ENCODE results near the gene RNF212.
"Not testable (repeated sequence)": the region's sequence is repeated elsewhere in the genome, so short reads cannot be mapped to it uniquely, and the experiment has no call there.

RNF212 gene

GRCh38 chr4:1061056-1061700 lies 52.2 kb downstream of the RNF212 start:
- DNase-seq = no peak

- DNase-seq = no peak
Observed at GRCh38 chr4:1060621-1061020, 52.7 kb downstream of the RNF212 start.

DNA sequence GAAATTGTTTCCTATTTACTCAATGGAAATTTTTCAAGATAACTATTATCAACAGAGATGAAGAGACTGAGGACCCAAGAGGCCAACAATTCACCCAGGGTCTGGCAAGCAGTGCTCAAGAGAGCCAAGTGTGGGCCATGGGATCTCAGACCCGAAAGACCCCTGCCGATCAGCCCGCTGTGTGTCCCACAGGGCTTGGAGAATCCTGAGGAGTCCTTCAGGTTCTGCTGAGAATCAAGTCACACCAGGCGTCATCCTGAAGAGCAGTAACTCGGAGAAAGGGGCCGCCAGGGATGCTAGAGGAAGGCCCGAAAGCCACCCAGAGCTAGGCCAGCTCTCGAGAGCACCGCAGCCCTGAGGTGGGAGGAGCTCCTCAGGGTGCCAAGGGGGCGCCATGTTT lies 53.2 kb downstream of the RNF212 start:
- DNase-seq = no peak

DNA sequence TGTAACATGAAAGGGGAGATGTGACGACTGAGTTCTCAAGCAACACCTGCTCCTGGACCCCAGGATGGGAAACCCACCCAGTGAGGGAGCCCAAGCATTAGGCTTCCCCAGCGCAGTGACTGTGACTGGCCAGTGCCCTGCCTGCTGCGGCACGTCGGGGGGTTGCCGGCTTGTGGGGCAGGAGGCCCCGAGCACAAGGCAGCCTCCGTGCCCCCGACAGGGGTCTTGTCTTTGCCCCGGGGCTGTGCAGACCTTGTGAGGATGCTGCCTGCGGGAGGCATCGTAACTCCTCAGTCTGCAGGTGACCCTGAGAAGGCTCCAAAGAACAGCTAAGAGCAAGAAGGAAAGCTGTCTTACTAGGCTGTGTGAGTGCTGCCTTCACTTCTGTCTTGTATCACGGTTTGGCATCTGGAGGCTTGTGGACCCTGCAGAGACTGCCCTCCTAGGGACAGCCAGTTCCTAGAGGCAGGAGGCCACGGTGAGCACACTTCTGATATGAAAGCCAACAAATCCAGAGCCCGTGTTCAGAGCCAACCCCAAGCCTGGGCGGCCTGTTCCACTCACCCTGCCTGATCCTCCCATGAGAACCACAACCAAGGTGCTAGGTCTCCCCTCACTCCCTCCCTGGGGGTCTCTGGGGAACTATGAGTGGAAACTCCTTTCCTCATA lies 54.2 kb downstream of the RNF212 start:
- no peak for DNase-seq

GRCh38 chr4:1058198-1058996 lies 55.0 kb downstream of the RNF212 start:
- no peak for DNase-seq

DNA sequence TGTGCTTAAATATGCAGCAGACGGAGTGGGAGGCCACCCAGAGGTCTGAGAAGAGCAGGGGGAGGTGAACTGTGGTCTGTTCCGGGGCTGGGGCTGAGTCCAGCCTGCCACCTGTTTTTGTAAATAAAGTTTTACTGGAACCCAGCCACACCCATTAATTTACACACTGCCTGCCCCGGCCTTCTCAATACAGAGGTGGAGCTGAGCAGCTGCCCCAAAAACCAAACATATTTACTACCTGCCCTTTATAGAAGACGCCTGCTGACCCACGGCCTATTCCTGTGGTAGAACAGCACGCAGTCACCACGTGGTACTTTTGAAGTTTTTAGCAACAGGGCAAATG lies 56.0 kb downstream of the RNF212 start:
- no peak for DNase-seq

GRCh38 chr4:1056671-1057402 lies 56.5 kb downstream of the RNF212 start:
- DNase-seq = no peak

GRCh38 chr4:1055721-1056590 lies 57.4 kb downstream of the RNF212 start:
- no peak for DNase-seq

DNA sequence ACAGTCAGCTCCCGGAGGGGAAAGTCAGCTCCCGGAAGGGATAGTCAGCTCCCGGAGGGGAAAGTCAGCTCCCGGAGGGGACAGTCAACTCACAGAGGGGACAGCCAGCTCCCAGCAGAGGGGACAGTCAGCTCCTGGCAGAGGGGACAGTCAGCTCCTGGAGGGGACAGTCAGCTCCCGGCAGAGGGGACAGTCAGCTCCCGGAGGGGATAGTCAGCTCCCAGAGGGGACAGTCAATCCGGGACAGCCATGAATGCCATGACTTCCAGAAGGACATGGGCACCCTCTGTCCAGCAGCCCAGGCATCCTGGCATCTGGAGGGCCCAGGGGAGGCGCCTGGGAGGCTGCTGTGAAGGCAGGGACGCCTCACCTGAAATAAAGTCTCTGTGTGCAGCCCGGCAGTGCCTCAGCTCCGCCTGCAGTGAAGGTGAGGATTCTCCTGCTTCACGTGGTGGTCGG lies 58.1 kb downstream of the RNF212 start:
- DNase-seq = not testable (repeated sequence)

DNA sequence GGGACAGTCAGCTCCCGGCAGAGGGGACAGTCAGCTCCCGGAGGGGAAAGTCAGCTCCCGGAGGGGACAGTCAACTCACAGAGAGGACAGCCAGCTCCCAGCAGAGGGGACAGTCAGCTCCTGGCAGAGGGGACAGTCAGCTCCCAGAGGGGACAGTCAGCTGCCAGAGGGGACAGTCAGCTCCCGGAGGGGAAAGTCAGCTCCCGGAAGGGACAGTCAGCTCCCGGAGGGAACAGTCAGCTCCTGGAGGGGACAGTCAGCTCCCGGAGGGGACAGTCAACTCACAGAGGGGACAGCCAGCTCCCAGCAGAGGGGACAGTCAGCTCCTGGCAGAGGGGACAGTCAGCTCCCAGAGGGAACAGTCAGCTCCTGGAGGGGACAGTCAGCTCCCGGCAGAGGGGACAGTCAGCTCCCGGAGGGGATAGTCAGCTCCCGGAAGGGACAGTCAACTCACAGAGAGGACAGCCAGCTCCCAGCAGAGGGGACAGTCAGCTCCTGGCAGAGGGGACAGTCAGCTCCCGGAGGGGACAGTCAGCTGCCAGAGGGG lies 58.6 kb downstream of the RNF212 start:
- DNase-seq = not testable (repeated sequence)

DNA sequence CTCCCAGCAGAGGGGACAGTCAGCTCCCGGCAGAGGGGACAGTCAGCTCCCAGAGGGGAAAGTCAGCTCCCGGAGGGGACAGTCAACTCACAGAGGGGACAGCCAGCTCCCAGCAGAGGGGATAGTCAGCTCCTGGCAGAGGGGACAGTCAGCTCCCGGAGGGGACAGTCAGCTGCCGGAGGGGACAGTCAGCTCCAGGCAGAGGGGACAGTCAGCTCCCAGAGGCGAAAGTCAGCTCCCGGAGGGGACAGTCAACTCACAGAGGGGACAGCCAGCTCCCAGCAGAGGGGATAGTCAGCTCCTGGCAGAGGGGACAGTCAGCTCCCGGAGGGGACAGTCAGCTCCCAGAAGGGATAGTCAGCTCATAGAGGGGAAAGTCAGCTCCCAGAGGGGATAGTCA lies 59.5 kb downstream of the RNF212 start:
- not testable (repeated sequence) for DNase-seq

GRCh38 chr4:1053080-1053661 lies 60.2 kb downstream of the RNF212 start:
- DNase-seq = no peak

DNA sequence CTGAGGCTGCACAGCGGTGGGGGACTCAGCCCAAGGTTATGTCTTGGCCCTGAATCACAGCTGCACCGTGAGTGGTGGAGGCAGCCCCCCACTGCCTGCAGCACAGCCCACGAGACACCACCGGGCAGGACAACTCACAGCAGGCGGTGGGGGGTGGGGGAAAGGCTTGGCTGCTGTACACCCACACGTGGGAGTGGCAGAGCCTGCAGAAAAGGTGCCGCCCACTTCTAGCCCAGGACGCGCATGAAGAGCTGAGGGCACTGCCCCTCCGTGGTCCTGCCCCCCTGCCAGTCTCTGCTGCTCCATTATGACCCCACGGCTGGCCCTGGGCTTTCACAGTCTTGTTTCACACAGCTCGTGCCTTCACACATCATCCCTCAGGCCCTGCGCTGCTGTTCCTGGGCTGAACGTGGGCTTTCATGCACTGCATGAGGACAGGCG lies 61.1 kb downstream of the RNF212 start:
- no peak for DNase-seq

DNA sequence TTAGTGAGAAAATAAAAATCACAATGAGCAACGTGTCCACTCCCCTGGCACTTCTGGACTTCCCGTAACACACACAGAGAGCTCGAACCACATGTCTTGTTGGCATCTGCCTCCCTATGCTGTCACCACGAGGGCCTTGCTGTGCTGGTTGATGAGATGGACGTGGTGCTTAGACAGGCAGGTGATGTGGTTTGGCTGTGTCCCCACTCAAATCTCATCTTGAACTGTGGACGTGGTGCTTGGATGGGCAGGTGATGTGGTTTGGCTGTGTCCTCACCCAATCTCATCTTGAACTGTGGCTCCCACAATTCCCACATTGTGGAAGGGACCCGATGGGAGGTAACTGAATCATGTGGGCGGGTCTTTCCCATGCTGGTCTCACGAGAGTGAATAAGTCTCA lies 61.9 kb downstream of the RNF212 start:
- no peak for DNase-seq

DNA sequence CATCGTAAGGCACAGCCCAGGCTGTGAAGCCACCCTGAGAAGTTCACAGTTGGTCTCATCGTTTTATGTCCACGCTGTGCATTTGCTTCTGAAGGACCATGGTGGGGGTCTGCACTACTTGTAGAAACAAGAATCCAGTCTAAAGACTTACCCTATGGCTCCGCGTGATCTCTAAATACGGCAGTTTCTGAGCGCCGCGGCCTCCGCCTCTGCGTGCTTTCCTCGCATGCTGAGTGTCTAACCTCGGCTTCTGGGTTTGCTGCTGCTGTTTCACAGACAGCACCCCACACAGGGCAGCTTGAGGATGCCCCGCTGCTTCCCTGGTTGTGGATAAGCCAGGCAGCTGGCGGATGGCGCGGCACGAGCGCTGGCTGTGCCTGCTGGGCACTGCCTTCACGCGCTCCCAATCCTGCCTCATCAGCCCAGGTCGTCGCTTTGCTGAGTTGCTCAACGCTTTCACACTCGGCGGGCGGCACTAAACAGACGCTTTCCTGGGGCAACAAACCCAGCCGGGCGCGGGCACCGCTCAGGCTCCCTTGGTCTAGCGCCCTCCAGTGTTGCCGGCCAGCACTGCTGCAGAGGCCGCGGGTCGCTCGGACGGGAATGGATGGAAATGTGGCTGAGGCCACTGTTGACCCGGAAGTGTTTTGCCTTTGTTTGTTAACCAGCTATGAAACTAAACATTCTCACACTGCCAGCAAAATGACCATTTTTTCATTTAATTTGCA lies 62.7 kb downstream of the RNF212 start:
- no peak for DNase-seq

DNA sequence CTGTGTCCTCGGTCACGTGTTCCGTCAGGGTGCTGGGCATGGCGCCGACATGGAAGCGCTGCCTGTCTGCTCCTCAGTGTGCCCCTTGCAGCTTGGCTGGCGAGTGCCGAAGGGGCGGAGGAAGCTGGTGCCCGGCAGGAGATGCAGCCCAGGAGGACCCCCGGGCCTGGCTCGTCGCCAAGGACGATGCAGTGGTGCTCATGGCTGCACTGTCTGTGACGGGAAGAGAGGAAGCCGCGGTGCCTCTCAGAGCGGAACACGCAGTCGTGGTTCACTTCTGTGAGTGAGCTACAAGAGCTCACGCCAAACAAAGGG lies 63.8 kb downstream of the RNF212 start:
- no peak for DNase-seq

DNA sequence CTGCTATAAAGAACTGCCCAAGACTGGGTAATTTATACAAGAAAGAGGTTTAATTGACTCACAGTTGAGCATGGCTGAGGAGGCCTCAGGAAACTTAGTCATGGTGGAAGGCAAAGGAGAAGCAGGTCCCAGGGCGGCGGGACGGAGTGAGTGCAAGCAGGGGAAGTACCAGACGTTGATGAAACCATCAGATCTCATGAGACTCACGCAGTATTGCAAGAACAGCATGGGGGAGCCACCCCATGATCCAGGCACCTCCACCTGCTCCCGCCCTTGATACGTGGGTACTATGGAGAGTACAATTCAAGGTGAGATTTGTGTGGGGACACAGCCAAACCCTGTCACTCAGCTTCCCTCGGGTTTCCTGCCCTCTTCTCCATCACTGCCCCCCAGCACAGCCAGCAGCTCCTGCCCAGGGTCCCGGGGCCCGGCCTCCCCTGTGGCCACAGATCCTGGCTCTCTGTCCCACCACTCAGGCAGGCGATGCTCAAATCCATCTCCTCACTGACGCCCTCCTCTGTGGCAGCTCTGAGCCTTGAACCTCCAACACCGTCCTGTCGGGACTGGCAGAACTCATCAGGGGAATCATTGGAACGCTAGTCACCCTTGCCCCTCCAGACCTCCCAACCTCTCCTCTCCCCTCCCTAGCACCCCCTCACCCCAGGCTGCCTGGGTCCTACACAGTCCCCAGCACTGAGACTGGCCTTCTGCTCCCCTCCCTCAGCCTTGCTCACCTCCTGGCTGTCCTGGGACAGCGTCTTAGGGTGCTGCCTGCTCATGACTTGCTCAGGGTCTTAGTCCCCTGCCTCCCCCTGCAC lies 64.4 kb downstream of the RNF212 start:
- DNase-seq = no peak

- no peak for DNase-seq
Observed at GRCh38 chr4:1047976-1048772, 65.2 kb downstream of the RNF212 start.

Data from NCI-H524 treated with DMSO at 0.1 percent for 48 hours (cell line).